ENCODE results near the gene CST11.

The CST11 gene

DNA sequence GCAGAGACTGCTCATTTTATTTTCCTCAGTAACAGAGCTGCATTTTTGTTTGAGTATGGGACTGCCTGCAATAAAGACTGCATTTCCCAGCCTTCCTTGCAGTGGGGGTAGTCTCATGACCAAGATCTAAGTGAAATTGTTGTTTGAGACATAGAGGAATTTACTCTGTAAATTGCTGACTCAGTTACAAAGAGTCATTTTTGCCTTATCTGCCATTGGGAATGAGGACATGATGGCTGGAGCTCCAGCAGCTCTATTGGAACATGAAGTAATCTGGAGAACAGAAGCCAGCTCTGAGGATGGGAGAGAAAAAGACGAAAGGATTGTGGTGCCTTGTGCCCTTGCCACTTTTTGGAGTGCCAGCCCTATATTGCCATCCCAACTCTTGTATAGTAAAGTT is 2.1 kb upstream of the CST11 start:
- no peak for DNase-seq (ENCODE audit: low read depth in 1 of 2, low spot score in 1 of 2)

DNA sequence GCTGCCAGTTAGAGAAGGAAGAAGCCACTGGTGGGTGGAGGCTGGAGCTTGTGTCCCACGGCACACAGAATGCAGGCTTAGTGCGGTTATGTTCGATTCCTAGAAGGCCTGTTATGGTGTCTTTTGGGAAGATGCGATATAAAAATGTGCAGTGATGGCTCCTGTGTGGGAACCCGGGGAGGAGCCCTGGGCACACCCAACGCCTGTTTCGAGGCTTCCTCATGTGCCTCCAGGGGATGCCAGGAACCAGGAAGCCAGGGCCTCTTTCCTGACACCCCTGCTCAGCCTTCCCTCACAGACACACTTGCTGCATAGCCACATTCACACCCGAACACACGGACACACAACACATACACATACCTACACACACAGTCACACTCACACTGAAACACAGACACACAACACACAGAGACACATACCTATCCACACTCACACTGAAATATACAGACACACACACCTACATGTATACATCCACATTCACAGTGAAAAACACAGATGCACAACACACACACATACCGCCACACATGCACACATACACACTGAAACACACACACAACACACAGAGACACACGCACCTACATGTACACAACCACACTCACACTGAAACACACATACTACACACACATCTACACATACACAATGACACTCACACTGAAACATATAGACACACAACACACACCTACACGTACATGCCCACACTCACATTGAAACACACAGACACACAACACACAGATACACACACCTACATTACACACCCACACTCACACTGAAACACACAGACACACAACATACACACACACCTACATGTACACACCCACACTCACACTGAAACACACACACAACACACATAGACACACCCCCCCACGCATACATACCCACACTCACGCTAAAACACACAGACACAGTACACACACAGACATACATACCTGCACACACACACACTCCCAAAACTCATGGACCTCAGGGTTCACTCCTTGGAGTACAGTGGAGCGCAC is 1.2 kb upstream of the CST11 start:
- DNase-seq (ENCODE audit: low read depth in 1 of 2, low spot score in 1 of 2): no peak

DNA sequence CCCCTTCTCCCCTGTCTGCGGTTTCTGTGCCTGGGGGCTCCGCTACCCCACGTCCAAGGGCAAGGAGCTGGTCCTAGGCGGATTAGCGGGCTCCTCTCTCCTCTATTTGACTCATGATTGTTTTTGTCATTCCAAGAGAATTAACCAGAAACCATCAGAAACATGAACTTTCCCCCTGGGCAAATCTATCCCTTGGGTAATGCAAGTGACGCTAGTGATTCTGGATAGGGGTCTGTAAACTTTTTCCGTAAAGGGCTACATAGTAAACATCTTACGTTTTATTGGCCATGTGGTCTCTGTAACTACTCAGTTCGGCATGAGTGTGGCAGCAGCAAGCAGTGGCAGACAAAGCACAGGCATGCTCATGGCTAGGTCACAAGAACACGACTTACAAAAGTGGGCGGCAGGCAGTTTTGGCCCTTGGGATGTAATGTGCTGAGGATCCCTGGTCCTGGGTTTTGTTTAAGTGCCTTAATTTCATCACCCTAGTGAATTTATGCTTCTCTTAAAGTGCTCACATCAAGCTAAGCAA is 654 bp downstream of the CST11 start:
- no peak for DNase-seq (ENCODE audit: low read depth in 1 of 2, low spot score in 1 of 2)

DNA sequence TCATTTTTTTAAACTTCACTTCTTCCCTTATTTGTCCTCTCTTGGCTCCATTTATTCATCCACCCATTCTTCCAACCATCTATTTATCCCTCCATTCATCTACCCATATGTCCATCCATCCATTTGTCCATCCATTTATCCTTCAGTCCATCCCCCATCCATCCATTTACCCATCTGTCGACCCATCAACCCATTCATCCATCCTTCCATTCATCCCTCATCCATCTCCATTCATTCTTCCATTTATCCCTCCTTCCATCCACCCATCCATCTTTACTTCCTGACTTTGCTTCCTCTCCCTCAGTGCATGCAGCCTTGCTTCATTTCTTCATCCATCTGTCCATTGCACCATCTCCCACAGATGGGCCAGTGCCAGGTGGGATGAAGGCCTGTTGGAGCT is 1.8 kb downstream of the CST11 start:
- no peak for DNase-seq (ENCODE audit: low read depth in 1 of 2, low spot score in 1 of 2)

DNA sequence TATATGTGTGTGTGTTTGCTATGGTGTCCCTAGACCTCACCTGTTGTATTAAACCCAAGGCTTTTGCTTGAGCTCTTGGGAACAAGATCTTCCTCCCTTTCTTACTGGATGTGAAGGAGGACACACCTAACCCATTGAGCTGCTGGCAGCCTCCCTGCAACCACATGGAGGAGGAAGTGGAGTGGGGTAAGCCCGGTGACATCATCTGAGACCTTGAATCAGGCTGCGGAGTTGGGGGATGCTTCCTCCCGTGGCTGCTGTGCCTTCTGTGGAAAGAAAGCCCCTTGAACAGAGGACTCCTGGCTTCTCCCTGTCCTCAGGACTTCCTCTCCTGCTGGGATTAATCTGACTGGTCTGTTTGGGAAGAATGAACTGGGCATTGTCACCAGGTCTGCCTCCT is 3.3 kb downstream of the CST11 start:
- no peak for DNase-seq (ENCODE audit: low read depth in 1 of 2, low spot score in 1 of 2)

DNA sequence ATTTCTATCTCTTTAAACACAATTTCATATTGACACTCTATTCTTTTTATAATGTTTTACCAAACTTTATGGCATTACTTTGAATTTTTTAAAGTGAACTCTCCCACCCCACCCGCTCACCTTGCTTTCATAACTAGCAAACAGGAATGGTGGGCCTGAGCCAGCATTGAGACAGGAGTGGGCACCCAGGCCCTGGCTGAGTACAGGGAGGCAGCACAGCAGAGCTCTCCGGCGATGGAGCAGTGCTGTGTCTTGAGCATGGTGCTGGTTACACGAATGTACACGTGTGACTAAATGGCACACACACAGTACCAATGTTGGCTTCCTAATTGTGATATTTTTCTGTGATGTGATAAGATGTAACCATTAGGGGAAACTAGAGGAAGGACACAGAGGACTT is 4.5 kb downstream of the CST11 start:
- DNase-seq (ENCODE audit: low read depth in 1 of 2, low spot score in 1 of 2): no peak

DNA sequence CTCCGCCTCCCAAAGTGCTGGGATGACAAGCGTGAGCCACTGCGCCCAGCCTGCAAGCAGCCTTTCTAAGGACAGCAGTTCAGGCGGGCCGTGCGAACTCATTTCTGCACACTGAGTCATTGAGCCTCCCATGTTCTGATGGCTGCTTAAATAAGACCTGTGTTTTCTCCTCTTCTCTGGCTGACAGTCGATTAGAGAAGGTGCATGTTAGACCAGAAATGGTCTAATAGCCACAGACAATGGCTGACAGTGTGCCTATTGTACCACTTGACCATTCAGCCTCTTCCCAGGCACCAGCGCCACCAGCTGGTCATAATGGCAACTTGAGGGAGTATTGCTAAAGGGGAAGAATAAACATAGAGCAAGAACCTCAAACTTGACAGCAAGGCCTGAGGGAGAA is 6.2 kb downstream of the CST11 start:
- no peak for DNase-seq (ENCODE audit: low read depth in 1 of 2, low spot score in 1 of 2)

DNA sequence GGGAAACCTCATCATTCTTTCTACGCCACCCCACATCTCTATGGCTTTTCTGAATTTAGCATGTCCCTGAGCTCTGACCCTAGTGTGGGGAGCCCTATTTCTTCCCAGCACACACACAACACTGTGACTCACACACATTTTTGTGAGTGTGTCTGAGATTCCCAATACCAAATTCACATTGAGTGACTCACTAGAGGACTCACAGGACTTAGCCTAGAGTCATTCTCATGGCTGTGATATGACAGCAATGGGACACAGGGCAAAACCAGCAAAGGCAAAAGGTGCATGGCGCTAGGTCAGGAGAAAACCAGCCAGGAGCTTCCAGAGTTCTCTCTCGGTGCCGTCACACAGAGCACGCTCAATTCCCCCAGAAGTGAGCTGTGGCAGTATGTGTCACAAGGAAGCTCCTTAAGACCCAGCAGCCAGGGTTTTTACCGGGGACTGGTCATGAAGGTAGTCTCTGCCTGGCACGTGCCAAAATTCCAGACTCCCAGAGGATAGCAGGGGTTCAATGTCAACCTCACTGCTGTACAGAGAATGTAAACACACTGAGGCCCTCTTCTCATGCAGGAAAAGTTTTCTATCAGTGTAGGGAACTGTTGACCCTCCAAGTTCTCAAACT is 7.0 kb downstream of the CST11 start:
- no peak for DNase-seq (ENCODE audit: low read depth in 1 of 2, low spot score in 1 of 2)

DNA sequence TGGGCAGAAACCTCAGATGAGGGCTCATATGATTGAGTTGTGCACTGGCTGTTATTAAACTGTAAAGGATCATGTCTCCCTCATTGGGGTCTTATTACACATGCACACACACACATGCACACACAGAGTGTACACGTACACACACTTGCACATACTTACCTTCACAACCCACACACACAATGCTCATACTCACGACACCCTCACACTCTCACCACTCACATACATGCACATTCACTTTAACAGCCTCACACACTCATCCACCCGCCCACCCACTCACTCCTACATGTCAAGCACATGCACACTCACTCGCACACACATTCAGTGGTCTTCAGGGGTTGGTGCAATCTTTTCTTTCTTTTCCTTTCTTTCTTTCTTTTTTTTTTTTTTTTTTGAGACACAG is 7.8 kb downstream of the CST11 start:
- DNase-seq (ENCODE audit: low read depth in 1 of 2, low spot score in 1 of 2): no peak

DNA sequence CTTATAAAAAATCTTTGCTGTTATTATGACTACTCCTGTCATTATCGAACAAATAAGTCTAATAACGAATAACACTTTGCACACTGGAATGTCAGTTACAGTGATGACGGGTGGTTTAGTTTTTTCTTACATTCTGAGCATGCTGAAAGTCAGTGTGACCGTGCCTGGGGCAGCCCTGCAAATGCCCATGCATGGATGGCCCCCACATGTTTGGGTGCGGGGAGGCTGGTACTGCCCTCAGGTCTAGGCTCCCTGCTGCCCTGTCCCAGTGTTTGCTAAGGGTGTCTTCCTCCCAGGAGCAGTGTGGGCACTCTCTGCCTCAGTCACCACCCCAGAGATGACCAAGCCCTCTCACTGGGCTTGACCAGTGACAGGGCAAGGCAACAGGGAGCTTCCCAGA is 10.2 kb downstream of the CST11 start:
- DNase-seq (ENCODE audit: low read depth in 1 of 2, low spot score in 1 of 2): no peak

DNA sequence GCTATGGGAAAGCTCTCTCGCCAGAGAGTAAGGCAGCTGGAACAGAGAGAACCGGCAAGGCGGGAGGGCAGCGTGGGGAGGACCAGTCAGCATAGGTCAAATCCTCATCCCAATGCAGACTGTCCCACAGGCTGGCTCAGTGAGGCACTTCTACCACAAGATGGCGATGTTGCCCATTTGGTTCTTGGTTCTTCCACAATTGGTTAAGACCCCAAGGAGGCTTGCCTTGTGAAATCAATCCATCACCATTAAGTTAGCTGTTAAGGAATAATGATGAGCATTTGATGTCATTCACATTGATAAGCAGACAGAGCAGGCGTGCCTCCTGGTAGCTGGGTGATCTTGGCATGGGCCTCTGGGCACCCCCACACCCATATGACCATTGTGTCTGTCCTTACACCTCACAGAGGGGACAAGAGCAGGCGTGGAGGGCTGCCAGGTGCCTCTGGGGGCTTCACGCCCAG is 10.8 kb downstream of the CST11 start:
- peak; percentile 29 to 59 for DNase-seq (ENCODE audit: low read depth in 1 of 2, low spot score in 1 of 2)

DNA sequence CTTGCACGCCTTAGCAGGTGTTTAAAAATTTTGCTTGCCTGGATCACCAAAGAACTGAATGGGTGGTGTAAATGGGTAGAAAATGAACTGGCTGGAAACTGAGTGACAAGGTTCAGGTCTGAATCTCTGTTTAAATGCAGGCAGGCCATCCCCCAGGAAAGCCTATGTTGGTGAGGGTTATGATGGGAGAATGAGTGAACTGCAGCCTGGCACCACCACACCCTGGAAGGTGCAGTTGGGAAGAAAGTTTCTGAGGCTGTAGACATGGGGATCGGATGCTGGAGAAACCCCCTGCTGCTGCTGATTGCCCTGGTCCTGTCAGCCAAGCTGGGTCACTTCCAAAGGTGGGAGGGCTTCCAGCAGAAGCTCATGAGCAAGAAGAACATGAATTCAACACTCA is 12.7 kb downstream of the CST11 start:
- DNase-seq (ENCODE audit: low read depth in 1 of 2, low spot score in 1 of 2): no peak

DNA sequence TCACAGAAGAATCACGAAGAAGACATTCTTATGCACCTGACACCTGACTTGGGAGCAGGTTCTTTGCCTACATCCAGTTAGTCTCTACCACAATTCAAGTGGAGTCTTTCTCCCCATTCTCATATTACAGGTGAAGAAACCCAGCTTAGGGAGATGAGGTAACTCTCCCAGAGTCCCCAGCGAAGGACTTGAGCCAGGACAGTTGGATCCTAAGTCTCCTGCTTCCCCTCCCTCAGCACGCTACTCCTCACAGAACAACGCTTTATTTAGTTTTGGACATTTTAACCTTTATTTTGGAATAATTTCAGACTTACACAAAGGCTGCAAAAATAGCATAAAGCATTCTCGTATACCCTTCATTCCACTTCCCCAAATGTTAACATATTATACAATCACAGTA is 14.0 kb downstream of the CST11 start:
- DNase-seq (ENCODE audit: low read depth in 1 of 2, low spot score in 1 of 2): no peak

DNA sequence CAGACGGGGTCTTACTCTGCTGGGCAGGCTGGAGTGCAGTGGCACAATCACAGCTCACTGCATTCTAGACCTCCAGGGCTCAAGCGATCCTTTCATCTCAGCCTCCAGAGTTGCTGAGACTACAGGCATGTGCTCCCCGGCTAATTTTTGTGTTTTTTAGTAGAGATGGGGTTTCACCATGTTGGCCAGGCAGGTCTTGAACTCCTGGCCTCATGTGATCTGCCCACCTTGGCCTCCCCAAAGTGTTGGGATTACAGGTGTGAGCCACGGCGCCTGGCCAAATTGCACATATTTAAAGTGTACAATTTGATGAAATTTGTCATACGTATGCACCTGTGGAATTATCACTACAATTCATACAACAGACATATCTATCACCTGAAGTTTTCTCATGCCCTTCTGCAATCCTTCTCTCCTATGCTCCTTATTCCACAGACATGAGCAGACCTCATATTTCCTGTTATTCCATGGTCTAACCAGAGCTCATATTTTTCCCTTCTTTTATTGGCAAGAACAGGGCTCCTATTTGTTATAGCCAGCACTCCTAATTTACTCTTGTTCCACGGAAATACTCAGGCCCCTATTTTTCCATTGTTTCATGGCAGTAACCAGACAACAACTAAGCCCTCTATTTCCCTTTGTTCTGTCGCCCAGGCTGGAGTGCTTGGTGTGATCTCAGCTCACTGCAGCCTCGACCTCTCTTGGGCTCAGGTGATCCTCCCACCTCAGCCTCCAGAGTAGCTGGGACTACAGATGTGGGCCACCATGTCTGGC is 15.4 kb downstream of the CST11 start:
- DNase-seq (ENCODE audit: low read depth in 1 of 2, low spot score in 1 of 2): no peak

DNA sequence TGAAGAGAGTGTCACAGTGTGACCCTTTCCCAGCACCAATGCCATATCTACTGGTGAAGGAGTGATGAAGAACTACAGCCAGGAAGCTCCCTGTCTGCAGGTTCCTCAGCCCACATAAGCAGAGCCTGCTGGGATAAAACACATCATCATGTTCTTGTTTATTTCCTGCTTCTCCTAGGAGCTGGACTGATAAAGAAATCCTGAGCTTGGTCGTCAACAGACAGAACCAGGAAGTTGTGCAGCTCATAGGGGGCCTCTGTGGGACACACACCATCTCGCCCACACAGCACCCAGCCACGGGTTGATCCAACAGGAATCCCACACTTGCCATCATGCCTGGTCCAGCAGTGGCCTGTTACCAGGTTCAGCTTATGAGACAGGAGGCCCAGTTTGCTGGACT is 16.0 kb downstream of the CST11 start:
- DNase-seq (ENCODE audit: low read depth in 1 of 2, low spot score in 1 of 2): no peak

DNA sequence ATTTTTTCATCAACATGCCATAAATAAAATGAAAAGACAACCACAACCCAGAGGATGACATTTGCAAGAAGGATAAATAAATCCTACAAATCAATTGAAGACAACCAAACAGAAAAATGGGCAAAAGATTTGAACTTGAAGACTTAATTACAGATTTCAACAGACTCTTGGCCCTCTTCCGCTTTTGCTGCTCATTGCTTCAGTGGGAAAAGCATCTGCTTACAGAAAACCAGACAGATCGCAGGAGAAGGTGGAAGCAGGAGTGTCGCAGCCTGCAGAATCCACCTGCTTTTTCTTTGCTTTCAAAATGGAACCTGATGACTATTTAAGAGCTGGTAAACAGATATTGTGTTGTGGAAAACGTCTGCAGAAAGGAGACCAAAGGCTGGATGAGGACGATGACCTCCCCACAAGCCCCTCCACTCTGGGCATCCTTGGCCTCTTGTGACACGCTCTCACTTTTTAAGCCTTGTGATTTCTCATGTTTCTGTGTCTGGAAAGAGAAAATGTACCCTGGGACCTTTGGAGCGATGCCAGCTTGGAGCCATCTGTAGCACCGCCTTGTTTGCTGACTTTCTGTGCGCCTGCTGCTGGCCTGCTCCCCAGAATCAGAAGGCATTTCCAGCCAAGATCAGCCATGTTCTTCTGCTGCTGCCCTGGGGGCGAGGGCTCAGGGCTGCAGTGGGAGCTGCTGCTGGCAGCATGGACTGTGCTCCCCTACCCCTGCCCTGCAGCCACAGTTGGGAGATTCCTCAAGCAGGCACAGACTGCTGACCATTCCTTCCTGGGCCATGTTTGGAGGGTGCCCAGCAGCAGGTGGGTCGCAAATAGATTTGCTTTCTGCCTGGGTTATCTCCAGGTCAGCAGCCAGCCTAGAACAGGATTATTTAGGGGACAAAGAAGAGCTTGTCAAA is 16.8 kb downstream of the CST11 start:
- no peak for DNase-seq (ENCODE audit: low read depth in 1 of 2, low spot score in 1 of 2)

DNA sequence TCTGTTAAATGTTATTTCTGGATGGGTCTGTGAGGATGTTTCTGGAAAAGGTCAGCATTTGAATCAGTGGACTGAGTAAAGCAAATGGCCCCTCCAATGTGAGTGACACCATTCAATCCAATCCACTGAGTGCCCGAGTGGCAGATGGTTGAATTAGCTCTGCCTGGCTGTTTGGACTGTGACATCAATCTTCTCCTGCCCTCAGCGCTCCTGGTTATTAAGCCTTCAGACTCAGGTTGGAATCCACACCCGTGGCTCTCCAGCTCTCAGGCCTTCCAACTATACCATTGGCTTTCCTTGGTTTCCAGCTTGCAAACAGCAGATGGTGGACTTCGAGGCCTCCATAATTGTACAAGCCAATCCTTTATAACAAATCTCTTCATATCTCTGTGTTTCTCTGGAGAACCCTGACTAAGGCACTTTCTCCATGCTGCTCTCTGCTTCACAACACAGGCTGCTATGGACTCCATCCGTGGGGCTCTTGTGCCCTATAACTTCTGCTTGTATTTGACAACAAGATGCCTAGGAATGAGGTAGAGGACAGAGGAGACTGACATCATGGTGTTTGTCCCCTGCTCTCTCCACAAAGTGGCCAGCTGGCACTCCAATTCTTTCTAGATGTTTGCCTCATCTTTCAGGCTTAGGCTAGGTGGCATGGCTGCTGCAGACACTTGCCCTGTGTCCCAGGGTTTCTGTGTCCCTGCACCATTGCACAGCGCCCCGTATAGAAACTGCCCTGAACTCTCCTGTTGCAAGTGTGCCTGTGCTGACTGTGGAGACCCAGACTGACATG is 18.0 kb downstream of the CST11 start:
- no peak for DNase-seq (ENCODE audit: low read depth in 1 of 2, low spot score in 1 of 2)

DNA sequence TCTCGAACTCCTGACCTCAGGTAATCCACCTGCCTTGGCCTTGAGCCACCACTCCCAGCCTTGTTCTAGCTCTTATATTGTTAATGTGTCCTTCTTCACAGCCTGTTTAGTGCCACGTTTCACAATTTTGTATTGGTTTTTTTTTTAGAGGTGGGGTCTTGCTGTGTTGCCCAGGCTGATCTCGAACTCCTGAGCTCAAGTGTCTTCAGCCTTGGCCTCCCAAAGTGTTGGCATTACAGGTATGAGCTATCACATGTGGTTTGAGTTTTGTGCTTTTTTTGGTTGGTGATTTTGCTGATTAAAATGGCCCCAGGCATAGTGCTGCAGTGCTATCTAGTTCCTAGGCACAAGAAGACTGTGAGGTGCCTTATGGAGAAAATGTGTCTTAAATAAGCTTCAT is 19.0 kb downstream of the CST11 start:
- DNase-seq (ENCODE audit: low read depth in 1 of 2, low spot score in 1 of 2): no peak

DNA sequence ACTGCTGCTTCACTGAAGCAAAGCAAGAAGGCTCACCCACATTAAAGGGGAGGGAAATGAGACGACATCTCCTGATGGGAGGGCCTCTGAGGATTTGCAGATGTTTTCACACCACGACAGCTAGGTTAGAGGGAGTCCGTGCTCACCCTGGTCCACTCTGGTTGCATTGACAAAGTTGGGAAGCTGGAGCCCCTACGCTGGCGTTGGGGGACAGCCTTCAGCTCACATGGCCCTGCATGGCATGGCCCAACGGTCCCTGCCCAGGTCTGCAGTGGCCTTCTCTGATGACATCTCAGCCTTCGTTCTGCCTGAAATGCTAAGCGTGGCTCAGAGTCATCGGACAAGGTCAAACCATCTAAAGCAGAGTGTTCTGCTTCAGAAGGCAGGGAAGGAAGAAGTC is 27.5 kb downstream of the CST11 start:
- no peak for DNase-seq (ENCODE audit: low read depth in 1 of 2, low spot score in 1 of 2)
